Activated T-helper 1 cell treated with anti-CD3 and anti-CD28 coated beads, Interleukin-12 subunit alpha, Interleukin-12 subunit beta, Interleukin-2, Interleukin-4 antibody, amounts not matched to agents 30 ng/mL and 10 ng/mL and 1 ng/mL, durations not matched to agents 14 hours and 24 hours and 36 hours (primary cell): Measurements from ENCODE around the gene HOXD12. TPM values are rescaled to one million over a fixed set of nuclear protein-coding genes. Genes with fewer than 3 reads are reported as not detected.

Experiments
- DNase-seq: peaks from one replicate; pipeline ENCODE4 v3.0.0; 2021; ENCODE audit warnings: low spot score
- H3K27ac Mint-ChIP-seq: one replicate; pipeline ENCODE4 v1.8.0; 2021; ENCODE audit warnings: mild to moderate bottlenecking, mixed read lengths
- H3K27me3 Mint-ChIP-seq: one replicate; pipeline ENCODE4 v1.8.0; 2022; ENCODE audit warnings: mild to moderate bottlenecking, moderate library complexity, mixed read lengths; ENCODE audit not compliant: insufficient read depth
- H3K36me3 Mint-ChIP-seq: one replicate; pipeline ENCODE4 v1.8.0; 2021; ENCODE audit warnings: low read depth, mixed read lengths
- H3K4me1 Mint-ChIP-seq: one replicate; pipeline ENCODE4 v1.8.0; 2021; ENCODE audit warnings: low read depth, mixed read lengths
- H3K4me3 Mint-ChIP-seq: one replicate; pipeline ENCODE4 v1.8.0; 2021; ENCODE audit warnings: mild to moderate bottlenecking, moderate library complexity, mixed read lengths
- H3K9me3 Mint-ChIP-seq: one replicate; pipeline ENCODE4 v1.8.0; 2021; ENCODE audit warnings: mixed read lengths
- intact Hi-C: fragments of 100-400 bp; cut with micrococcal nuclease; formaldehyde crosslinking; loops from one replicate; pipeline ENCODE4 v1.15.1; 2024
- total RNA-seq: library from RNA; stranded (reverse); gene quantifications from 2 replicates; pipeline ENCODE4 v1.2.3, GENCODE V29; 2022

HOXD12 gene
- total RNA-seq, 1 donor from 2014 or later, result not detected

- H3K36me3 Mint-ChIP-seq, result no peaks in the 10 kb centered on the region
- H3K4me3 Mint-ChIP-seq, result no peak overlapping the region
- intact Hi-C loops, result no loop called here
- H3K27ac Mint-ChIP-seq, result no peak overlapping the region
- no peak for DNase-seq
- H3K4me1 Mint-ChIP-seq, result peaks cover 10% of the 10 kb centered on the region
- no peaks in the 10 kb centered on the region for H3K9me3 Mint-ChIP-seq
- H3K27me3 Mint-ChIP-seq, result peaks cover 90% of the 10 kb centered on the region
Measured at GRCh38 chr2:176100547-176101140, 1.0 kb downstream of the HOXD12 start.

- H3K4me3 Mint-ChIP-seq, result no peak overlapping the region
- no peak overlapping the region for H3K27ac Mint-ChIP-seq
- H3K36me3 Mint-ChIP-seq, result peaks cover 2% of the 10 kb centered on the region
- H3K27me3 Mint-ChIP-seq, result peaks cover 92% of the 10 kb centered on the region
- DNase-seq, result no peak
- peaks cover 15% of the 10 kb centered on the region for H3K4me1 Mint-ChIP-seq
- no peaks in the 10 kb centered on the region for H3K9me3 Mint-ChIP-seq
- intact Hi-C loops, result no loop called here
Measured at GRCh38 chr2:176101216-176101830, 1.7 kb downstream of the HOXD12 start.

- DNase-seq, result no peak
- Mint-ChIP-seq H3K36me3 (peaks cover 3% of the 10 kb centered on the region), H3K27ac (no peak overlapping the region), H3K9me3 (no peaks in the 10 kb centered on the region), H3K4me1 (peaks cover 12% of the 10 kb centered on the region), H3K4me3 (no peak overlapping the region), H3K27me3 (peaks cover 88% of the 10 kb centered on the region)
- intact Hi-C loops, result no loop called here
Measured at GRCh38 chr2:176101842-176102241, 2.2 kb downstream of the HOXD12 start.

GRCh38 chr2:176102309-176102866 is 2.8 kb downstream of the HOXD12 start:
- Mint-ChIP-seq H3K27me3 (peaks cover 87% of the 10 kb centered on the region), H3K27ac (no peak overlapping the region), H3K4me3 (no peak overlapping the region), H3K9me3 (no peaks in the 10 kb centered on the region), H3K36me3 (peaks cover 3% of the 10 kb centered on the region), H3K4me1 (peaks cover 7% of the 10 kb centered on the region)
- intact Hi-C loops, result no loop called here
- DNase-seq, result no peak

- intact Hi-C loops, result no loop called here
- no peak overlapping the region for H3K4me3 Mint-ChIP-seq
- peaks cover 79% of the 10 kb centered on the region for H3K27me3 Mint-ChIP-seq
- H3K4me1 Mint-ChIP-seq, result peaks cover 7% of the 10 kb centered on the region
- peaks cover 3% of the 10 kb centered on the region for H3K36me3 Mint-ChIP-seq
- DNase-seq, result no peak
- H3K27ac Mint-ChIP-seq, result no peak overlapping the region
- no peaks in the 10 kb centered on the region for H3K9me3 Mint-ChIP-seq
Measured at GRCh38 chr2:176103194-176103593, 3.6 kb downstream of the HOXD12 start.

GRCh38 chr2:176103742-176104315 is 4.2 kb downstream of the HOXD12 start:
- intact Hi-C loops, result no loop called here
- H3K27me3 Mint-ChIP-seq, result peaks cover 77% of the 10 kb centered on the region
- H3K9me3 Mint-ChIP-seq, result no peaks in the 10 kb centered on the region
- DNase-seq, result no peak
- H3K36me3 Mint-ChIP-seq, result peaks cover 3% of the 10 kb centered on the region
- no peak overlapping the region for H3K4me3 Mint-ChIP-seq
- H3K4me1 Mint-ChIP-seq, result peaks cover 7% of the 10 kb centered on the region
- H3K27ac Mint-ChIP-seq, result no peak overlapping the region

GRCh38 chr2:176104316-176105077 is 4.9 kb downstream of the HOXD12 start:
- intact Hi-C loops, result no loop called here
- Mint-ChIP-seq H3K9me3 (no peaks in the 10 kb centered on the region), H3K4me1 (peaks cover 7% of the 10 kb centered on the region), H3K27me3 (peaks cover 77% of the 10 kb centered on the region), H3K36me3 (peaks cover 3% of the 10 kb centered on the region), H3K4me3 (no peak overlapping the region), H3K27ac (no peak overlapping the region)
- DNase-seq, result no peak

- H3K27ac Mint-ChIP-seq, result peak overlapping the region; percentile 59
- peaks cover 3% of the 10 kb centered on the region for H3K36me3 Mint-ChIP-seq
- intact Hi-C loops, result no loop called here
- no peak for DNase-seq
- no peak overlapping the region for H3K4me3 Mint-ChIP-seq
- H3K4me1 Mint-ChIP-seq, result peaks cover 7% of the 10 kb centered on the region
- peaks cover 82% of the 10 kb centered on the region for H3K27me3 Mint-ChIP-seq
- no peaks in the 10 kb centered on the region for H3K9me3 Mint-ChIP-seq
Measured at GRCh38 chr2:176105078-176105729, 5.6 kb downstream of the HOXD12 start.

- Mint-ChIP-seq H3K9me3 (no peaks in the 10 kb centered on the region), H3K27me3 (peaks cover 79% of the 10 kb centered on the region), H3K4me3 (no peak overlapping the region), H3K4me1 (peaks cover 7% of the 10 kb centered on the region), H3K27ac (peak overlapping the region; percentile 59), H3K36me3 (peaks cover 3% of the 10 kb centered on the region)
- intact Hi-C loops, result no loop called here
- no peak for DNase-seq
Measured at GRCh38 chr2:176105730-176106580, 6.4 kb downstream of the HOXD12 start.

GRCh38 chr2:176106581-176107539 is 7.3 kb downstream of the HOXD12 start, which contains the start of gene HOXD11:
TSS of gene HOXD11 (plus strand) at chr2:176107280. CDS start at chr2:176107356, 76 bp downstream.
- H3K27me3 Mint-ChIP-seq, result peaks cover 79% of the 10 kb centered on the region
- H3K4me3 Mint-ChIP-seq, result no peak within 1 kb of the TSS
- DNase-seq, result no peak
- peaks cover 7% of the 10 kb centered on the region for H3K4me1 Mint-ChIP-seq
- intact Hi-C loops, result no loop called here
- peak within 1 kb of the TSS; percentile 59 for H3K27ac Mint-ChIP-seq
- H3K9me3 Mint-ChIP-seq, result no peaks in the 10 kb centered on the region
- H3K36me3 Mint-ChIP-seq, result peaks cover 3% of the 10 kb centered on the region

- Mint-ChIP-seq H3K27ac (no peak overlapping the region), H3K9me3 (no peaks in the 10 kb centered on the region), H3K27me3 (peaks cover 78% of the 10 kb centered on the region), H3K36me3 (peaks cover 3% of the 10 kb centered on the region), H3K4me3 (no peak overlapping the region), H3K4me1 (peaks cover 7% of the 10 kb centered on the region)
- intact Hi-C loops, result no loop called here
- DNase-seq, result no peak
Measured at GRCh38 chr2:176107731-176108181, 8.2 kb downstream of the HOXD12 start.
